Ovary (tissue), 3 donors: ENCODE data around the gene GALNT6.

Source experiments
- CTCF ChIP-seq, 3 donors: fragments of 450-650 bp in 2 of 3; fragments of 200-600 bp in 1 of 3; IDR thresholded peaks; one replicate each; pipeline versions ENCODE4 v1.5.1 to v1.8.0; 2016 to 2022; ENCODE audit warnings: antibody characterized with exemption in 3 of 3, mild to moderate bottlenecking in 1 of 3
- EP300 ChIP-seq: sonication (generic); formaldehyde crosslinking; IDR thresholded peaks from one replicate; pipeline ENCODE4 v1.6.1; 2017; ENCODE audit warnings: antibody characterized with exemption
- POLR2A ChIP-seq: fragments of 450-650 bp; IDR thresholded peaks from one replicate; pipeline ENCODE4 v1.6.1; 2017; ENCODE audit warnings: antibody characterized with exemption, mild to moderate bottlenecking, moderate library complexity
- donor health status: DM: no; HTN: no; CAD: no.

GRCh38 chr12:51320311-51320694 lies 70.9 kb downstream of the GALNT6 start:
- no peak for TF ChIP-seq POLR2A
- no peak for TF ChIP-seq CTCF (IDR thresholded peaks at IDR 0.05)
- TF ChIP-seq EP300 = no peak
